Measurements from ENCODE around the gene RAB40A.

RAB40A gene

GRCh38 chrX:103537871-103538387 lies 18.6 kb upstream of the RAB40A start:
- DNase-seq = no peak
- Mint-ChIP-seq H3K27ac (no peak overlapping the region), H3K4me1 (ENCODE audit: low read depth in 2 of 2) (peaks cover 4 to 5% of the 10 kb centered on the region in 2 donors), H3K4me3 (no peak overlapping the region), H3K27me3 (peaks cover 0 to 9% of the 10 kb centered on the region in 2 donors), H3K36me3 (ENCODE audit: insufficient read depth) (peaks cover 4% of the 10 kb centered on the region), H3K9me3 (no peaks in the 10 kb centered on the region)
- ATAC-seq (replicated peaks) = no peak

- Mint-ChIP-seq H3K4me1 (ENCODE audit: low read depth in 2 of 2) (peaks cover 4 to 5% of the 10 kb centered on the region in 2 donors), H3K27ac (no peak overlapping the region), H3K27me3 (peaks cover 0 to 9% of the 10 kb centered on the region in 2 donors), H3K36me3 (ENCODE audit: insufficient read depth) (peaks cover 6% of the 10 kb centered on the region), H3K4me3 (no peak overlapping the region), H3K9me3 (no peaks in the 10 kb centered on the region)
- DNase-seq (no peak), ATAC-seq (replicated peaks) (no peak)
Observed at GRCh38 chrX:103536732-103537131, 17.4 kb upstream of the RAB40A start.

- peaks cover 0 to 9% of the 10 kb centered on the region in 2 donors for H3K27me3 Mint-ChIP-seq
- peaks cover 6% of the 10 kb centered on the region for H3K36me3 Mint-ChIP-seq (ENCODE audit: insufficient read depth)
- H3K4me3 Mint-ChIP-seq = no peak overlapping the region
- H3K27ac Mint-ChIP-seq = no peak overlapping the region
- H3K9me3 Mint-ChIP-seq = no peaks in the 10 kb centered on the region
- no peak for ATAC-seq (replicated peaks)
- H3K4me1 Mint-ChIP-seq (ENCODE audit: low read depth in 2 of 2) = peaks cover 4 to 5% of the 10 kb centered on the region in 2 donors
- DNase-seq = no peak
Observed at GRCh38 chrX:103536071-103536470, 16.8 kb upstream of the RAB40A start.

- ATAC-seq (replicated peaks) = no peak
- no peak for DNase-seq
Observed at GRCh38 chrX:103535206-103535605, 15.9 kb upstream of the RAB40A start.

GRCh38 chrX:103533511-103534216 lies 14.4 kb upstream of the RAB40A start:
- H3K36me3 Mint-ChIP-seq (ENCODE audit: insufficient read depth) = peaks cover 6% of the 10 kb centered on the region
- no peak overlapping the region for H3K27ac Mint-ChIP-seq
- DNase-seq (peak; percentile 51 to 60 (median 53)), ATAC-seq (replicated peaks) (peak; percentile 55)
- H3K9me3 Mint-ChIP-seq = no peaks in the 10 kb centered on the region
- H3K27me3 Mint-ChIP-seq = peaks cover 0 to 9% of the 10 kb centered on the region in 2 donors
- H3K4me3 Mint-ChIP-seq = peak overlapping the region in 1 of 2 donors; percentile 36
- H3K4me1 Mint-ChIP-seq (ENCODE audit: low read depth in 2 of 2) = peaks cover 4 to 5% of the 10 kb centered on the region in 2 donors

More at GRCh38 chrX:103535206-103535605, 15.9 kb upstream of the RAB40A start:
- Mint-ChIP-seq H3K4me3 (no peak overlapping the region), H3K4me1 (ENCODE audit: low read depth in 2 of 2) (peaks cover 4 to 5% of the 10 kb centered on the region in 2 donors), H3K9me3 (no peaks in the 10 kb centered on the region), H3K36me3 (ENCODE audit: insufficient read depth) (peaks cover 6% of the 10 kb centered on the region), H3K27me3 (peaks cover 0 to 9% of the 10 kb centered on the region in 2 donors), H3K27ac (no peak overlapping the region)

- no peaks in the 10 kb centered on the region for H3K9me3 Mint-ChIP-seq
- DNase-seq (no peak), ATAC-seq (replicated peaks) (no peak)
- no peak overlapping the region for H3K4me3 Mint-ChIP-seq
- H3K4me1 Mint-ChIP-seq (ENCODE audit: low read depth in 2 of 2) = peaks cover 4 to 5% of the 10 kb centered on the region in 2 donors
- H3K27me3 Mint-ChIP-seq = peaks cover 0 to 9% of the 10 kb centered on the region in 2 donors
- no peak overlapping the region for H3K27ac Mint-ChIP-seq
- H3K36me3 Mint-ChIP-seq (ENCODE audit: insufficient read depth) = peaks cover 2% of the 10 kb centered on the region
Observed at GRCh38 chrX:103531002-103531401, 11.7 kb upstream of the RAB40A start.

GRCh38 chrX:103530545-103530944 lies 11.3 kb upstream of the RAB40A start:
- Mint-ChIP-seq H3K4me1 (ENCODE audit: low read depth in 2 of 2) (peaks cover 4 to 5% of the 10 kb centered on the region in 2 donors), H3K36me3 (ENCODE audit: insufficient read depth) (peaks cover 2% of the 10 kb centered on the region), H3K4me3 (no peak overlapping the region), H3K27ac (no peak overlapping the region), H3K27me3 (peaks cover 0 to 9% of the 10 kb centered on the region in 2 donors), H3K9me3 (no peaks in the 10 kb centered on the region)
- DNase-seq (no peak), ATAC-seq (replicated peaks) (no peak)

GRCh38 chrX:103529550-103529949 lies 10.3 kb upstream of the RAB40A start:
- Mint-ChIP-seq H3K9me3 (no peaks in the 10 kb centered on the region), H3K27ac (no peak overlapping the region), H3K36me3 (ENCODE audit: insufficient read depth) (peaks cover 2% of the 10 kb centered on the region), H3K4me1 (ENCODE audit: low read depth in 2 of 2) (peaks cover 4 to 5% of the 10 kb centered on the region in 2 donors), H3K4me3 (no peak overlapping the region), H3K27me3 (peaks cover 0 to 9% of the 10 kb centered on the region in 2 donors)
- DNase-seq (no peak), ATAC-seq (replicated peaks) (no peak)

- Mint-ChIP-seq H3K9me3 (no peaks in the 10 kb centered on the region), H3K27ac (no peak overlapping the region), H3K4me3 (no peak overlapping the region), H3K27me3 (no peaks in the 10 kb centered on the region), H3K36me3 (ENCODE audit: insufficient read depth) (no peaks in the 10 kb centered on the region), H3K4me1 (ENCODE audit: low read depth in 2 of 2) (no peaks in the 10 kb centered on the region)
- DNase-seq (no peak), ATAC-seq (replicated peaks) (no peak)
Observed at GRCh38 chrX:103524747-103525146, 5.5 kb upstream of the RAB40A start.

GRCh38 chrX:103523605-103524004 lies 4.3 kb upstream of the RAB40A start:
- H3K4me1 Mint-ChIP-seq (ENCODE audit: low read depth in 2 of 2) = no peaks in the 10 kb centered on the region
- H3K9me3 Mint-ChIP-seq = no peaks in the 10 kb centered on the region
- no peak overlapping the region for H3K27ac Mint-ChIP-seq
- DNase-seq (no peak), ATAC-seq (replicated peaks) (no peak)
- no peak overlapping the region for H3K4me3 Mint-ChIP-seq
- H3K36me3 Mint-ChIP-seq (ENCODE audit: insufficient read depth) = no peaks in the 10 kb centered on the region
- no peaks in the 10 kb centered on the region for H3K27me3 Mint-ChIP-seq

- Mint-ChIP-seq H3K4me1 (ENCODE audit: low read depth in 2 of 2) (no peaks in the 10 kb centered on the region), H3K4me3 (no peak overlapping the region), H3K9me3 (no peaks in the 10 kb centered on the region), H3K27ac (no peak overlapping the region), H3K27me3 (no peaks in the 10 kb centered on the region), H3K36me3 (ENCODE audit: insufficient read depth) (no peaks in the 10 kb centered on the region)
- DNase-seq = no peak
- no peak for ATAC-seq (replicated peaks)
Observed at GRCh38 chrX:103520386-103520785, 1.1 kb upstream of the RAB40A start.

- DNase-seq (no peak), ATAC-seq (replicated peaks) (no peak)
- Mint-ChIP-seq H3K36me3 (ENCODE audit: insufficient read depth) (no peaks in the 10 kb centered on the region), H3K27ac (no peak overlapping the region), H3K9me3 (no peaks in the 10 kb centered on the region), H3K27me3 (no peaks in the 10 kb centered on the region), H3K4me1 (ENCODE audit: low read depth in 2 of 2) (no peaks in the 10 kb centered on the region), H3K4me3 (no peak overlapping the region)
Observed at GRCh38 chrX:103518571-103518970, 718 bp downstream of the RAB40A start.

GRCh38 chrX:103517246-103517645 lies 2.0 kb downstream of the RAB40A start:
- H3K36me3 Mint-ChIP-seq (ENCODE audit: insufficient read depth) = no peaks in the 10 kb centered on the region
- H3K27me3 Mint-ChIP-seq = no peaks in the 10 kb centered on the region
- H3K9me3 Mint-ChIP-seq = no peaks in the 10 kb centered on the region
- H3K4me3 Mint-ChIP-seq = no peak overlapping the region
- no peaks in the 10 kb centered on the region for H3K4me1 Mint-ChIP-seq (ENCODE audit: low read depth in 2 of 2)
- ATAC-seq (replicated peaks) = no peak
- no peak overlapping the region for H3K27ac Mint-ChIP-seq
- DNase-seq = no peak

GRCh38 chrX:103513476-103514108 lies 5.7 kb downstream of the RAB40A start:
- H3K27ac Mint-ChIP-seq = no peak overlapping the region
- ATAC-seq (replicated peaks) (no peak), DNase-seq (no peak)
- H3K27me3 Mint-ChIP-seq = peaks cover 0 to 6% of the 10 kb centered on the region in 2 donors
- H3K4me3 Mint-ChIP-seq = no peak overlapping the region
- H3K4me1 Mint-ChIP-seq (ENCODE audit: low read depth in 2 of 2) = no peaks in the 10 kb centered on the region
- no peaks in the 10 kb centered on the region for H3K36me3 Mint-ChIP-seq (ENCODE audit: insufficient read depth)
- H3K9me3 Mint-ChIP-seq = no peaks in the 10 kb centered on the region
